Ascending aorta (tissue), 2 donors: ENCODE results near the gene XYLT1. TPM values are rescaled to one million over a fixed set of nuclear protein-coding genes. Genes with fewer than 3 reads are reported as not detected.
A peak's percentile ranks its signal among the peaks of the same experiment; 100 is the strongest.
"Not testable (repeated sequence)": the region's sequence is repeated elsewhere in the genome, so short reads cannot be mapped to it uniquely, and the experiment has no call there.

Experiments used
- DNase-seq, 2 donors: peaks; one replicate each; pipeline ENCODE4 v3.0.0-alpha.2; 2019; ENCODE audit warnings: low spot score in 2 of 2
- H3K27ac ChIP-seq, 2 donors: fragments of 200-600 bp; sonication (generic); one replicate each; pipeline ENCODE4 v1.5.1; 2016 to 2017; ENCODE audit warnings: mild to moderate bottlenecking in 1 of 2
- H3K27me3 ChIP-seq: fragments of 200-600 bp; sonication (generic); one replicate; pipeline ENCODE4 v1.5.1; 2017
- H3K36me3 ChIP-seq, 2 donors: fragments of 200-600 bp; sonication (generic); one replicate each; pipeline ENCODE4 v1.5.1; 2016
- H3K4me1 ChIP-seq, 2 donors: fragments of 200-600 bp; sonication (generic); one replicate each; pipeline ENCODE4 v1.5.1; 2016 to 2017; ENCODE audit warnings: mild to moderate bottlenecking in 1 of 2
- H3K4me3 ChIP-seq, 2 donors: fragments of 200-600 bp; sonication (generic); one replicate each; pipeline ENCODE4 v1.5.1; 2016 to 2017; ENCODE audit warnings: mild to moderate bottlenecking in 1 of 2
- H3K9me3 ChIP-seq, 2 donors: fragments of 200-600 bp; sonication (generic); one replicate each; pipeline ENCODE4 v1.5.1; 2016
- intact Hi-C: fragments of 100-400 bp; cut with DNase I; formaldehyde crosslinking; loops from one replicate; pipeline ENCODE4 v1.15.1; 2023
- total RNA-seq: library from RNA; depleted of rRNA; stranded (reverse); fragments of >200 nt; gene quantifications from one replicate; pipeline ENCODE4 v1.1.0, GENCODE V29; 2016
- TF ChIP-seq, protein P1 (sequence below), 3 experiments: fragments of 200-600 bp in 2 of 3; fragments of 450-650 bp in 1 of 3; sonication (generic) in 2 of 3; IDR thresholded peaks; one replicate each; pipeline ENCODE4 v1.5.1; 2016 to 2019; ENCODE audit warnings: antibody characterized with exemption in 3 of 3, mild to moderate bottlenecking in 1 of 3, moderate library complexity in 1 of 3

Gene XYLT1
- total RNA-seq, 1 donor from 2014 or later = 6.7 TPM

DNA sequence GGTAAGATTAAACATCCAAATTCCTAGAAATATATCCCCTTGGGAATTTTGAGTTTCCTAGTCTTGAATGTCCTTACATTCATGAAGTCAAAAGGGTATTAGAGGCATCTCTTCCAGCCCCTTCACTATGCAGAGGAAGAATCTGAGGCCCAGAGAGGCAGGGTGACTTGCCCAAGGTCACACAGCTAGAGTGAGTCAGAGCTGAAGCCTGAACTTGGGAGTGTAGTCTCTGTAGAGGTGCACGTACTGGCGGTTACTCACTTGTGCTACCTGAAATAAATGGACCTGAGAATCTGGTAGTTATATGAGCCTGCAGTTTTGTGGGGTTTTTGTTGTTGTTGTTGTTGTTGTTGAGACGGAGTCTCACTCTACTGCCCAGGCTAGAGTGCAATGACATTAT, 164.0 kb downstream of the XYLT1 start:
- Histone ChIP-seq H3K4me3 (no peak overlapping the region), H3K27ac (no peak overlapping the region), H3K9me3 (no peaks in the 10 kb centered on the region), H3K4me1 (peaks cover 4% of the 10 kb centered on the region in 2 donors), H3K36me3 (no peaks in the 10 kb centered on the region), H3K27me3 (no peaks in the 10 kb centered on the region)
- TF ChIP-seq, protein P1, sequence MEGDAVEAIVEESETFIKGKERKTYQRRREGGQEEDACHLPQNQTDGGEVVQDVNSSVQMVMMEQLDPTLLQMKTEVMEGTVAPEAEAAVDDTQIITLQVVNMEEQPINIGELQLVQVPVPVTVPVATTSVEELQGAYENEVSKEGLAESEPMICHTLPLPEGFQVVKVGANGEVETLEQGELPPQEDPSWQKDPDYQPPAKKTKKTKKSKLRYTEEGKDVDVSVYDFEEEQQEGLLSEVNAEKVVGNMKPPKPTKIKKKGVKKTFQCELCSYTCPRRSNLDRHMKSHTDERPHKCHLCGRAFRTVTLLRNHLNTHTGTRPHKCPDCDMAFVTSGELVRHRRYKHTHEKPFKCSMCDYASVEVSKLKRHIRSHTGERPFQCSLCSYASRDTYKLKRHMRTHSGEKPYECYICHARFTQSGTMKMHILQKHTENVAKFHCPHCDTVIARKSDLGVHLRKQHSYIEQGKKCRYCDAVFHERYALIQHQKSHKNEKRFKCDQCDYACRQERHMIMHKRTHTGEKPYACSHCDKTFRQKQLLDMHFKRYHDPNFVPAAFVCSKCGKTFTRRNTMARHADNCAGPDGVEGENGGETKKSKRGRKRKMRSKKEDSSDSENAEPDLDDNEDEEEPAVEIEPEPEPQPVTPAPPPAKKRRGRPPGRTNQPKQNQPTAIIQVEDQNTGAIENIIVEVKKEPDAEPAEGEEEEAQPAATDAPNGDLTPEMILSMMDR (IDR thresholded peaks at IDR 0.05) = no peak
- intact Hi-C loops = no loop called here
- no peak for DNase-seq

DNA sequence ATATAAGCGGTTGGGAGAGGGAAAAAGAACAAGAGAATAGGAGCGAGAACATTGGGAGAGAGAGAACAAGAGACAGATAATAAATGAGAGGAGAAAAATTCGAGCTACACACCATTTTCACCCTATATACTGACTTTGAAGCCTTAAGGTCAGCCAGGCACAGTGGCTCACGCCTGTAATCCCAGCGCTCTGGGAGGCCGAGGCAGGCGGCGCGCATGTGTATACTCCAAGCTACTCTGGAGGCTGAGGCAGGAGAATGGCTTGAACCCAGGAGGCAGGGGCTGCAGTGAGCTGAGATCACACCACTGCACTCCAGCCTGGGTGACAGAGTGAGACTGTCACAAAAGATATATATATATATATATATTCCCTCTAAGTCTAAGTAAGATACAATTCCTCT, 164.5 kb downstream of the XYLT1 start:
- H3K4me1 ChIP-seq, H3K27ac ChIP-seq, H3K9me3 ChIP-seq, H3K27me3 ChIP-seq, H3K4me3 ChIP-seq, DNase-seq, intact Hi-C loops, H3K36me3 ChIP-seq: not testable (repeated sequence)

DNA sequence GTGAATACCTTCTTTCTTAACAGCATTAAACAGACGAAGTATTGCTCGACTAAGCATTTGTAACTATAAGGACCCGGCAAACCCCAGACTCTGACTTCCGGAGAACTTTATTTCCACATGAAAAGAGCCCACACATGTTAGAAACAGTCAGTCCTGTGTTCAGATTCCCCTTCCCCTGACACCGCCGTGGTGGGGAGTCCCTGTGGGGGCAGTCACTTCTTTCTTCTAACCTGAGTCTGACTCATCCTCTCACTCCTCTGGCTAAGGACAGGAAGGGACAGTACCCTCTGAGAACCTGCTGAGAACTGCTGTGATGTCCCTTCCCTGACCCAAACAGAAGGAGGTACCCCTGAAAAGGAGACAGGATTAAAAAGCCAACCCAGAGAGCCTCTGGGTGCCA, 165.1 kb downstream of the XYLT1 start:
- Histone ChIP-seq H3K36me3 (no peaks in the 10 kb centered on the region), H3K4me1 (peaks cover 4% of the 10 kb centered on the region in 2 donors), H3K9me3 (no peaks in the 10 kb centered on the region), H3K27ac (no peak overlapping the region), H3K27me3 (no peaks in the 10 kb centered on the region), H3K4me3 (no peak overlapping the region)
- TF ChIP-seq, protein P1 (IDR thresholded peaks at IDR 0.05) = no peak
- DNase-seq = no peak
- intact Hi-C loops = no loop called here

DNA sequence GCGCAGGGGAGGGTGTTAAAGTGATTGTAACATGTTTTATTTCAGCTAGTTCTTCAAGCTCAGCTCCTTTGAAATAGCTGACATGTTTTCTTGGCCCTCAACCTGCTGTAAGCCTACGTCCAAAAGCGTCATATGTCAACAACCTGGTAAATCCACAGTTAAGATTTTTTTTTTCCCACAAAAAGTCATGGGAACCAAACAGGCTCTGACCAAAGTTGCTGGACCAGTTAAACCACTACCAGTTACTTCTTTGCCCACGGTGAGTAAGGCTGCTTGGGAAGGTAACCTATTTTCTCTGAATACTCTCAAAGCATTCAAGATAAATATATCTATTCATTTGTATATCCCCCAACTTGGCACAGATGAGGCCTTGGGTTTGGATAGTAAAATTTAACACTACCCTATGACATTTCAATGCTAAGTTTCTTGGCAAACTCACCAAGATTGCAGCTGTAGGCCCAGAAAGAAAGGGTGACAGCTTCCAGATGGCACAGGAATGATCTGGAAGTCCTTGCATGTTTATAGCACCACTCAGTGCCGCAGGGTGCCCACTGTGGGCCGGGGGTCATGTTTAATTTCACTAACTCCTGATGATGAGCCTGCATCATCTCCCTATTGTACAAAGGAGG, 166.2 kb downstream of the XYLT1 start:
- H3K9me3 ChIP-seq = no peaks in the 10 kb centered on the region
- H3K27ac ChIP-seq = peak overlapping the region; percentile 52 to 57
- peaks cover 4% of the 10 kb centered on the region in 2 donors for H3K4me1 ChIP-seq
- H3K27me3 ChIP-seq = no peaks in the 10 kb centered on the region
- no peak overlapping the region for H3K4me3 ChIP-seq
- no peak for DNase-seq
- TF ChIP-seq, protein P1 (IDR thresholded peaks at IDR 0.05) = no peak
- no peaks in the 10 kb centered on the region for H3K36me3 ChIP-seq
- intact Hi-C loops = no loop called here

DNA sequence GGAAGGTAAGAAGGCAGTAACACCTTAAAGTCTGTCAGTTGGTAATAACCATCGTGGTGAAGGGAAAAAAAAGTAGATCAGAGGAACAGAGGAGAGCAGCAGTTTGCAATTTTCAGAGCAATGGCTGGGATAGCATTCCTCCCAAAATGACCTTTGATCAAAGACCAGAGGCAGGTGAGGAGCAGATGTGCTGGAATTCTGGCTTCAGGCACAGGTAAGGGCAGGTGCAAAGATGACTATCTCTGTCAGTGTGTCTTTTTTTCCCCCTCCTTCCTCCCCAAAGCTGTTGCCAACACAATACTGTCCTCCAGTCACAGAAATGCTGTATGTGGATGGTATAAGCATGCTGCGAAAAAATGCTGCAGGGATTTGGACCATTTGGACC, 166.7 kb downstream of the XYLT1 start:
- H3K27me3 ChIP-seq = no peaks in the 10 kb centered on the region
- H3K4me3 ChIP-seq = no peak overlapping the region
- no peak for DNase-seq
- no peaks in the 10 kb centered on the region for H3K9me3 ChIP-seq
- H3K27ac ChIP-seq = peak overlapping the region; percentile 52 to 57
- peaks cover 4% of the 10 kb centered on the region in 2 donors for H3K4me1 ChIP-seq
- no peaks in the 10 kb centered on the region for H3K36me3 ChIP-seq
- TF ChIP-seq, protein P1 (IDR thresholded peaks at IDR 0.05) = no peak
- intact Hi-C loops = no loop called here

DNA sequence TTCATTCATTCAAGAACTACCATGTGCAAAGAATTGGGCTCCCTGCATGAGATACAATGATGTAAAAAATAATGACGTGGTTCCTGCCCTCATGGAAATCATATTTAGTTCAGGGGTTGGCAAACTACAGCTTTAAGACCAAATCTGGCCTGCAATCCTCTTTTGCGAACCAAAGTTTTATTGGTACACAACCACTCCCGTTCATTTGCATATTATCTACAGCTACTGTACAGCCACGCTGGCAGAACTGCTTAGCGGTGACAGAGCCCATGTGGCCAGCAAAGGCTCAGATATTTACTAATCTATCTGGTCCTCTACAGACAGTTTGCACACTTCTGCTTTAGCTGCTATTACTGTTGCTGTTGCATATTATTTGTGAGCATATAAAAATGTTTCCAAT, 167.7 kb downstream of the XYLT1 start:
- Histone ChIP-seq H3K4me1 (peaks cover 4% of the 10 kb centered on the region in 2 donors), H3K4me3 (no peak overlapping the region), H3K9me3 (no peaks in the 10 kb centered on the region), H3K27ac (no peak overlapping the region), H3K36me3 (no peaks in the 10 kb centered on the region), H3K27me3 (no peaks in the 10 kb centered on the region)
- intact Hi-C loops = no loop called here
- no peak for DNase-seq
- TF ChIP-seq, protein P1 (IDR thresholded peaks at IDR 0.05) = no peak
